ENCODE results near the gene GABRA1. TPM values are rescaled to one million over a fixed set of nuclear protein-coding genes. Genes with fewer than 3 reads are reported as not detected.

The GABRA1 gene
- not detected for total RNA-seq

GRCh38 chr5:161847941-161848391 is at the start of gene GABRA1:
Gene GABRA1 (plus strand): TSS chr5:161848120. CDS start chr5:161850811, 2,691 bp downstream.
- Mint-ChIP-seq H3K4me1 (no peaks in the 10 kb centered on the region), H3K36me3 (ENCODE audit: low read depth) (no peaks in the 10 kb centered on the region), H3K27ac (no peak within 1 kb of the TSS), H3K4me3 (no peak within 1 kb of the TSS), H3K27me3 (peaks cover 12% of the 10 kb centered on the region), H3K9me3 (peaks cover 4% of the 10 kb centered on the region)
- no peak for ATAC-seq (replicated peaks)

- no peak for ATAC-seq (replicated peaks)
- H3K4me3 Mint-ChIP-seq: no peak overlapping the region
- H3K27ac Mint-ChIP-seq: no peak overlapping the region
- no peaks in the 10 kb centered on the region for H3K27me3 Mint-ChIP-seq
- H3K36me3 Mint-ChIP-seq (ENCODE audit: low read depth): no peaks in the 10 kb centered on the region
- peaks cover 10% of the 10 kb centered on the region for H3K9me3 Mint-ChIP-seq
- no peaks in the 10 kb centered on the region for H3K4me1 Mint-ChIP-seq
Measured at GRCh38 chr5:161799316-161799715, 48.6 kb upstream of the GABRA1 start.

GRCh38 chr5:161804263-161804662 is 43.7 kb upstream of the GABRA1 start:
- H3K9me3 Mint-ChIP-seq: peaks cover 11% of the 10 kb centered on the region
- H3K4me3 Mint-ChIP-seq: no peak overlapping the region
- H3K36me3 Mint-ChIP-seq (ENCODE audit: low read depth): no peaks in the 10 kb centered on the region
- ATAC-seq (replicated peaks): no peak
- H3K4me1 Mint-ChIP-seq: no peaks in the 10 kb centered on the region
- H3K27ac Mint-ChIP-seq: no peak overlapping the region
- no peaks in the 10 kb centered on the region for H3K27me3 Mint-ChIP-seq

GRCh38 chr5:161846746-161847145 is 1.2 kb upstream of the GABRA1 start:
- Mint-ChIP-seq H3K9me3 (peaks cover 4% of the 10 kb centered on the region), H3K36me3 (ENCODE audit: low read depth) (no peaks in the 10 kb centered on the region), H3K27me3 (peaks cover 12% of the 10 kb centered on the region), H3K4me3 (no peak overlapping the region), H3K4me1 (no peaks in the 10 kb centered on the region), H3K27ac (no peak overlapping the region)
- ATAC-seq (replicated peaks): no peak

- H3K4me1 Mint-ChIP-seq: no peaks in the 10 kb centered on the region
- ATAC-seq (replicated peaks): no peak
- H3K27me3 Mint-ChIP-seq: peaks cover 12% of the 10 kb centered on the region
- H3K9me3 Mint-ChIP-seq: peaks cover 4% of the 10 kb centered on the region
- no peak overlapping the region for H3K4me3 Mint-ChIP-seq
- no peak overlapping the region for H3K27ac Mint-ChIP-seq
- no peaks in the 10 kb centered on the region for H3K36me3 Mint-ChIP-seq (ENCODE audit: low read depth)
Measured at GRCh38 chr5:161847447-161847846, 473 bp upstream of the GABRA1 start.

GRCh38 chr5:161850491-161850890 is 2.6 kb downstream of the GABRA1 start:
- Mint-ChIP-seq H3K27ac (no peak overlapping the region), H3K36me3 (ENCODE audit: low read depth) (no peaks in the 10 kb centered on the region), H3K4me3 (no peak overlapping the region), H3K27me3 (peaks cover 12% of the 10 kb centered on the region), H3K9me3 (peaks cover 4% of the 10 kb centered on the region), H3K4me1 (no peaks in the 10 kb centered on the region)
- ATAC-seq (replicated peaks): no peak

- H3K36me3 Mint-ChIP-seq (ENCODE audit: low read depth): no peaks in the 10 kb centered on the region
- H3K27ac Mint-ChIP-seq: no peak overlapping the region
- H3K4me3 Mint-ChIP-seq: no peak overlapping the region
- no peak for ATAC-seq (replicated peaks)
- H3K4me1 Mint-ChIP-seq: no peaks in the 10 kb centered on the region
- peaks cover 4% of the 10 kb centered on the region for H3K9me3 Mint-ChIP-seq
- peaks cover 7% of the 10 kb centered on the region for H3K27me3 Mint-ChIP-seq
Measured at GRCh38 chr5:161851691-161852299, 3.9 kb downstream of the GABRA1 start.

- no peaks in the 10 kb centered on the region for H3K9me3 Mint-ChIP-seq
Measured at GRCh38 chr5:161857358-161857757, 9.4 kb downstream of the GABRA1 start.

GRCh38 chr5:161863259-161863658 is 15.3 kb downstream of the GABRA1 start:
- Mint-ChIP-seq H3K4me3 (no peak overlapping the region), H3K36me3 (ENCODE audit: low read depth) (no peaks in the 10 kb centered on the region), H3K9me3 (peaks cover 3% of the 10 kb centered on the region), H3K4me1 (no peaks in the 10 kb centered on the region), H3K27ac (no peak overlapping the region), H3K27me3 (no peaks in the 10 kb centered on the region)
- no peak for ATAC-seq (replicated peaks)

More at GRCh38 chr5:161857358-161857757, 9.4 kb downstream of the GABRA1 start:
- Mint-ChIP-seq H3K36me3 (ENCODE audit: low read depth) (no peaks in the 10 kb centered on the region), H3K4me1 (no peaks in the 10 kb centered on the region), H3K27me3 (no peaks in the 10 kb centered on the region), H3K4me3 (no peak overlapping the region), H3K27ac (no peak overlapping the region)
- no peak for ATAC-seq (replicated peaks)

- Mint-ChIP-seq H3K4me3 (no peak overlapping the region), H3K36me3 (ENCODE audit: low read depth) (no peaks in the 10 kb centered on the region), H3K4me1 (no peaks in the 10 kb centered on the region)
Measured at GRCh38 chr5:161863811-161864210, 15.9 kb downstream of the GABRA1 start.

GRCh38 chr5:161865510-161865909 is 17.6 kb downstream of the GABRA1 start:
- H3K4me1 Mint-ChIP-seq: no peaks in the 10 kb centered on the region
- peaks cover 3% of the 10 kb centered on the region for H3K9me3 Mint-ChIP-seq
- no peak overlapping the region for H3K27ac Mint-ChIP-seq
- no peak overlapping the region for H3K4me3 Mint-ChIP-seq
- ATAC-seq (replicated peaks): no peak
- H3K27me3 Mint-ChIP-seq: no peaks in the 10 kb centered on the region
- no peaks in the 10 kb centered on the region for H3K36me3 Mint-ChIP-seq (ENCODE audit: low read depth)

More at GRCh38 chr5:161863811-161864210, 15.9 kb downstream of the GABRA1 start:
- Mint-ChIP-seq H3K9me3 (peaks cover 3% of the 10 kb centered on the region), H3K27me3 (no peaks in the 10 kb centered on the region), H3K27ac (no peak overlapping the region)
- no peak for ATAC-seq (replicated peaks)

GRCh38 chr5:161889971-161890370 is 42.1 kb downstream of the GABRA1 start:
- Mint-ChIP-seq H3K27me3 (no peaks in the 10 kb centered on the region), H3K4me1 (no peaks in the 10 kb centered on the region), H3K9me3 (peaks cover 9% of the 10 kb centered on the region), H3K4me3 (no peak overlapping the region), H3K36me3 (ENCODE audit: low read depth) (no peaks in the 10 kb centered on the region), H3K27ac (no peak overlapping the region)
- no peak for ATAC-seq (replicated peaks)

- H3K4me1 Mint-ChIP-seq: no peaks in the 10 kb centered on the region
- no peak overlapping the region for H3K27ac Mint-ChIP-seq
- no peak overlapping the region for H3K4me3 Mint-ChIP-seq
- no peaks in the 10 kb centered on the region for H3K36me3 Mint-ChIP-seq (ENCODE audit: low read depth)
- peaks cover 4% of the 10 kb centered on the region for H3K9me3 Mint-ChIP-seq
- no peaks in the 10 kb centered on the region for H3K27me3 Mint-ChIP-seq
- no peak for ATAC-seq (replicated peaks)
Measured at GRCh38 chr5:161895514-161895913, 47.6 kb downstream of the GABRA1 start.

GRCh38 chr5:161897033-161897432 is 49.1 kb downstream of the GABRA1 start:
- H3K9me3 Mint-ChIP-seq: no peaks in the 10 kb centered on the region
- ATAC-seq (replicated peaks): no peak
- H3K4me1 Mint-ChIP-seq: no peaks in the 10 kb centered on the region
- H3K36me3 Mint-ChIP-seq (ENCODE audit: low read depth): no peaks in the 10 kb centered on the region
- no peak overlapping the region for H3K4me3 Mint-ChIP-seq
- H3K27ac Mint-ChIP-seq: no peak overlapping the region
- no peaks in the 10 kb centered on the region for H3K27me3 Mint-ChIP-seq

- H3K9me3 Mint-ChIP-seq: no peaks in the 10 kb centered on the region
Measured at GRCh38 chr5:161899590-161899989, 51.7 kb downstream of the GABRA1 start.

GRCh38 chr5:161900981-161901380 is 53.1 kb downstream of the GABRA1 start:
- Mint-ChIP-seq H3K9me3 (no peaks in the 10 kb centered on the region), H3K4me1 (no peaks in the 10 kb centered on the region), H3K27me3 (no peaks in the 10 kb centered on the region), H3K4me3 (no peak overlapping the region), H3K36me3 (ENCODE audit: low read depth) (no peaks in the 10 kb centered on the region), H3K27ac (no peak overlapping the region)
- ATAC-seq (replicated peaks): no peak

More at GRCh38 chr5:161899590-161899989, 51.7 kb downstream of the GABRA1 start:
- H3K27ac Mint-ChIP-seq: no peak overlapping the region
- no peaks in the 10 kb centered on the region for H3K36me3 Mint-ChIP-seq (ENCODE audit: low read depth)
- H3K4me3 Mint-ChIP-seq: no peak overlapping the region
- H3K4me1 Mint-ChIP-seq: no peaks in the 10 kb centered on the region
- no peak for ATAC-seq (replicated peaks)
- H3K27me3 Mint-ChIP-seq: no peaks in the 10 kb centered on the region

Measured in activated T-helper 17 cell treated with anti-CD3 and anti-CD28 coated beads, Interleukin-2, amount 50 U/mL, for 72 hours (primary cell).